Suprapubic skin (tissue), 4 donors: ENCODE data around the gene U2SURP.
"Not testable (repeated sequence)": the region's sequence is repeated elsewhere in the genome, so short reads cannot be mapped to it uniquely, and the experiment has no call there.

Source experiments
- CTCF ChIP-seq, 2 donors: fragments of 200-600 bp in 1 of 2; fragments of 450-650 bp in 1 of 2; sonication (generic) in 1 of 2; IDR thresholded peaks; one replicate each; pipeline ENCODE4 v1.5.1; 2016 to 2019; ENCODE audit warnings: antibody characterized with exemption in 2 of 2, mild to moderate bottlenecking in 1 of 2, moderate library complexity in 1 of 2
- EP300 ChIP-seq: sonication (generic); formaldehyde crosslinking; IDR thresholded peaks from one replicate; pipeline ENCODE4 v1.6.1; 2017; ENCODE audit warnings: antibody characterized with exemption
- POLR2A ChIP-seq, 2 donors: fragments of 450-650 bp; IDR thresholded peaks; one replicate each; pipeline ENCODE4 v1.6.1; 2017; ENCODE audit warnings: antibody characterized with exemption in 2 of 2, mild to moderate bottlenecking in 2 of 2, moderate library complexity in 2 of 2
- POLR2AphosphoS5 ChIP-seq, 3 donors: sonication (generic); formaldehyde crosslinking; IDR thresholded peaks; one replicate each; pipeline ENCODE4 v1.6.1; 2017; ENCODE audit warnings: antibody characterized with exemption in 3 of 3

GRCh38 chr3:143073541-143073940 is 72.2 kb downstream of the U2SURP start:
- TF ChIP-seq CTCF (IDR thresholded peaks at IDR 0.05); POLR2AphosphoS5 (IDR thresholded peaks at IDR 0.05); POLR2A (IDR thresholded peaks at IDR 0.05); EP300: not testable (repeated sequence)
